ENCODE results near the gene ZNF14.

DNA sequence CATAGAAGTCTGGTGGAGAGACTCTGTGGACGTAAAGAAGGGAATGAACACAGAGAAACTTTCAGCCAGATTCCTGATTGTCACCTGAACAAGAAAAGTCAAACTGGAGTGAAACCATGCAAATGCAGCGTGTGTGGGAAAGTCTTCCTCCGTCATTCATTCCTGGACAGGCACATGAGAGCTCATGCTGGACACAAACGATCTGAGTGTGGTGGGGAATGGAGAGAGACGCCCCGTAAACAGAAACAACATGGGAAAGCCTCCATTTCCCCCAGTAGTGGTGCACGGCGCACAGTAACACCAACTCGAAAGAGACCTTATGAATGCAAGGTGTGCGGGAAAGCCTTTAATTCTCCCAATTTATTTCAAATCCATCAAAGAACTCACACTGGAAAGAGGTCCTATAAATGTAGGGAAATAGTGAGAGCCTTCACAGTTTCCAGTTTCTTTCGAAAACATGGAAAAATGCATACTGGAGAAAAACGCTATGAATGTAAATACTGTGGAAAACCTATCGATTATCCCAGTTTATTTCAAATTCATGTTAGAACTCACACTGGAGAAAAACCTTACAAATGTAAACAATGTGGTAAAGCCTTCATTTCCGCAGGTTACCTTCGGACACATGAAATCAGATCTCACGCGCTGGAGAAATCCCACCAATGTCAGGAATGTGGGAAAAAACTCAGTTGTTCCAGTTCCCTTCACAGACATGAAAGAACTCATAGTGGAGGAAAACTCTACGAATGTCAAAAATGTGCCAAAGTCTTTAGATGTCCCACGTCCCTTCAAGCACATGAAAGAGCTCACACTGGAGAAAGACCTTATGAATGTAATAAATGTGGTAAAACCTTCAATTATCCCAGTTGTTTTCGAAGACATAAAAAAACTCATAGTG lies 53.5 kb downstream of the ZNF14 start:
- no peak for TF ChIP-seq BMI1 (IDR thresholded peaks at IDR 0.05; ENCODE audit: low read length)
- no peak for TF ChIP-seq ADNP (tag; IDR thresholded peaks at IDR 0.05)
- TF ChIP-seq ZFX (CRISPR knock-in tag; IDR thresholded peaks at IDR 0.05) = no peak
- no peak for TF ChIP-seq EZH2 (IDR thresholded peaks at IDR 0.05; ENCODE audit: borderline replicate concordance, low read depth, low read length)

Data from K562 (cell line).